ENCODE results near the gene TMEM223. TPM values are rescaled to one million over a fixed set of nuclear protein-coding genes. Genes with fewer than 3 reads are reported as not detected.

The TMEM223 gene
- polyA plus RNA-seq, 1 donor (not counting 4 experiments of a cell fraction or from before 2014, with no cell fraction given), result 11.0 TPM

GRCh38 chr11:62786318-62787004, 5.3 kb downstream of the TMEM223 start:
- TF ChIP-seq EZH2 (IDR thresholded peaks at IDR 0.05; ENCODE audit: low read length) (no peak), CTCF (optimal IDR thresholded peaks at IDR 0.05 in 1 of 3, IDR thresholded peaks at IDR 0.05 in 1 of 3, conservative IDR thresholded peaks at IDR 0.05 in 1 of 3; ENCODE audit: extremely low read depth in 1 of 3, insufficient read depth in 2 of 3, low read length in 3 of 3) (peak; percentile 91 to 100 (median 92))
- peak overlapping the region; percentile 97 for H3K9ac ChIP-seq (ENCODE audit: control insufficient read depth, extremely low read depth, insufficient read depth, low read length)
- peak overlapping the region; percentile 29 for H2AFZ ChIP-seq (ENCODE audit: control insufficient read depth, low read length)
- H3K9me1 ChIP-seq (ENCODE audit: control insufficient read depth, extremely low read depth, insufficient read depth, low read length), result no peaks in the 10 kb centered on the region
- no peaks in the 10 kb centered on the region for H4K20me1 ChIP-seq (ENCODE audit: control insufficient read depth, extremely low read depth, insufficient read depth, low read length)
- FAIRE-seq (no peak), DNase-seq (ENCODE audit: low read depth, low spot score) (no peak)
- peak overlapping the region; percentile 78 to 100 (median 99) for H3K4me3 ChIP-seq (ENCODE audit: control insufficient read depth in 2 of 3, extremely low read depth in 1 of 3, insufficient read depth in 2 of 3, low read depth in 1 of 3, low read length in 3 of 3)
- H3K9me3 ChIP-seq (ENCODE audit: control insufficient read depth, low read depth, low read length), result no peaks in the 10 kb centered on the region
- peaks cover 26% of the 10 kb centered on the region for H3K4me1 ChIP-seq (ENCODE audit: control insufficient read depth, extremely low read depth, insufficient read depth, low read length)
- dilution Hi-C loops (cut with MboI; ENCODE audit: extremely low pct_ligation_motif_present, low sequenced_read_pairs), result no loop called here
- peaks cover 4 to 20% of the 10 kb centered on the region in 2 experiments for H3K36me3 ChIP-seq (ENCODE audit: control insufficient read depth in 2 of 2, extremely low read depth in 1 of 2, insufficient read depth in 2 of 2, low read length in 2 of 2)
- peak overlapping the region; percentile 98 for H3K27ac ChIP-seq (ENCODE audit: control insufficient read depth, insufficient read depth, low read length)
- H3K79me2 ChIP-seq (ENCODE audit: control insufficient read depth, insufficient read depth, low read length), result peaks cover 35% of the 10 kb centered on the region
- no peaks in the 10 kb centered on the region for H3K27me3 ChIP-seq (ENCODE audit: control insufficient read depth, extremely low read depth, insufficient read depth, low read length)
- H3K4me2 ChIP-seq (ENCODE audit: control insufficient read depth, extremely low read depth, insufficient read depth, low read depth, low read length), result peak overlapping the region; percentile 66

- Histone ChIP-seq H3K79me2 (ENCODE audit: control insufficient read depth, insufficient read depth, low read length) (peaks cover 3% of the 10 kb centered on the region), H2AFZ (ENCODE audit: control insufficient read depth, low read length) (no peak overlapping the region), H3K9ac (ENCODE audit: control insufficient read depth, extremely low read depth, insufficient read depth, low read length) (no peak overlapping the region), H3K4me3 (ENCODE audit: control insufficient read depth in 2 of 3, extremely low read depth in 1 of 3, insufficient read depth in 2 of 3, low read depth in 1 of 3, low read length in 3 of 3) (no peak overlapping the region), H3K27ac (ENCODE audit: control insufficient read depth, insufficient read depth, low read length) (no peak overlapping the region), H3K27me3 (ENCODE audit: control insufficient read depth, extremely low read depth, insufficient read depth, low read length) (no peaks in the 10 kb centered on the region), H3K4me1 (ENCODE audit: control insufficient read depth, extremely low read depth, insufficient read depth, low read length) (peaks cover 6% of the 10 kb centered on the region), H4K20me1 (ENCODE audit: control insufficient read depth, extremely low read depth, insufficient read depth, low read length) (no peaks in the 10 kb centered on the region), H3K9me3 (ENCODE audit: control insufficient read depth, low read depth, low read length) (no peaks in the 10 kb centered on the region), H3K36me3 (ENCODE audit: control insufficient read depth in 2 of 2, extremely low read depth in 1 of 2, insufficient read depth in 2 of 2, low read length in 2 of 2) (peaks cover 4 to 6% of the 10 kb centered on the region in 2 experiments), H3K4me2 (ENCODE audit: control insufficient read depth, extremely low read depth, insufficient read depth, low read depth, low read length) (no peak overlapping the region), H3K9me1 (ENCODE audit: control insufficient read depth, extremely low read depth, insufficient read depth, low read length) (no peaks in the 10 kb centered on the region)
- FAIRE-seq, result no peak
- dilution Hi-C loops (cut with MboI; ENCODE audit: extremely low pct_ligation_motif_present, low sequenced_read_pairs), result no loop called here
- TF ChIP-seq EZH2 (IDR thresholded peaks at IDR 0.05; ENCODE audit: low read length), result no peak
- TF ChIP-seq CTCF (optimal IDR thresholded peaks at IDR 0.05 in 1 of 3, IDR thresholded peaks at IDR 0.05 in 1 of 3, conservative IDR thresholded peaks at IDR 0.05 in 1 of 3; ENCODE audit: extremely low read depth in 1 of 3, insufficient read depth in 2 of 3, low read length in 3 of 3), result no peak
- no peak for DNase-seq (ENCODE audit: low read depth, low spot score)
These were observed 9.1 kb downstream of the TMEM223 start for GRCh38 chr11:62782753-62783152.
